8988T (cell line): ENCODE measurements around the gene FLRT2.

Source experiments
- DNase-seq: peaks from one replicate; pipeline ENCODE4 v3.0.0; 2011

Gene FLRT2

DNA sequence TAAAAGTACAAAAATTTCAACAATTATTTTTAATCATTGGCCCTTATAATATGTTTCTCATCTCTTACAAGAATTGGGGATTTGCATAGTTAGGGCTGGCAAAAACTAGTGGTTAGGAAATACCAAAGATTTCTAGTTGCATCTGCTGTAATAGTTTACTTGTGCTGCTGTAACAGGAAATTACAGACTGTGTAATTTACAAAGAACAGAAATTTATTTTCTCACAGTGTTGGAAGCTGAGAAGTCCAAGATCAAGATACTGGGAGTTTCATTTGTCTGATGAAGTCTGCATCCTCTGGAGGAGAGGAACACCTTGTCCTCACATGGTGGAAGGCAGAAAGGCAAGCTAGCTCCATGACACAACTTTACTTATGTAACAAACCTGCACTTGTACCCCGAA is 157.0 kb downstream of the FLRT2 start:
- no peak for DNase-seq

DNA sequence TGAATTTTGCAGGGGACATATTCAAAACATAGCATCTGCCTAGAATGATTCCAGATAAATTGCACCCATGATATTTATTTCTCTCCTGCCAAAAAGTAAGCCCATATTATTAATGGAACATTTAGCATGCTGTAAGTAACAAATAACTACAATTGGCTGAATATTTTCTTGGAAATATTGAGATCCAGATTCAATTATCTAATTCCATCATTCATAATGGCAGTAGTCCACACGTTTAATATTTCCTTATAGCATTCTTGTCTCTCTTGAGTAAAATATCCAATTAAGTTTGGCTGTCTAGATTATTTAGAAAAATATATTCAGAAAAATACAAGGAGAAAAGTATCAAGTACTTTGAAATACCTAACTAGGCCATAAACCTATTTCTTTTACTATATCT is 157.5 kb downstream of the FLRT2 start:
- DNase-seq, result no peak

DNA sequence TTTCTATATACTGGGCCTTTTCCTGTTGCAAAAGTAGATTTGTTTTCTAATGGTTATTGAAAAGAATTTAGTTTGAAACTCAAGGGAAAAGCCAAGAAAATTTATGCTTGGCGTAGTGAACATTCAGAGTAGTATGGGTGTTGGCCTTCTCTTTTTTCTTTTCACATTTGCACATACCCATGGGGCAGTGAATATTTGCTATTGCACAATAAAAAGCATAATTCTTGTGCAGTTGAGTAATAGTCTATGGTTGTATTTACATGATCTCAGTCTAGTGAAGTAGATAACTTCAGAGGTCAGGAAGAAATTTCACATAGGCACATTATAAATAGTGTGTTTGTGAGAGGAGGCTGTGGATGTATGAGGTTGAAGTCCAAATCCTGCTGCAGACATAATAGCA is 158.1 kb downstream of the FLRT2 start:
- DNase-seq, result no peak

DNA sequence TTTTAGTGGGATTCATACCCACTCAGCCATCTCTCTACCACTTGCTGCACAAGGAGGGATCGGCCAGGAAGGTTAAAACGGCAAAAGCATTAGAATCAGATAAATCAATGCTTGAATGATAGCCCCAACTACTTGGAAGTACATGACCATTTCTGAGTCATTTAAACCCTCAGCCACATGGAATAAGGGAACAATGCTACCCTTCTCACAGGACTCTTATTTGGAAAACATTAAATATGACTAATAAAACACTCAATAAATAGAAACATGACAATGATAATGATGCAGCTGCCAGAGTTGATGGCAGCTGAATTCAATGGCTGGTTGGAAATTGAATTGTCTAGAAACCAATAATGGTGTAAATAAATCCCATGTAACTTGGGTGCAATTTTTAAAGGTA is 165.4 kb downstream of the FLRT2 start:
- DNase-seq, result no peak

DNA sequence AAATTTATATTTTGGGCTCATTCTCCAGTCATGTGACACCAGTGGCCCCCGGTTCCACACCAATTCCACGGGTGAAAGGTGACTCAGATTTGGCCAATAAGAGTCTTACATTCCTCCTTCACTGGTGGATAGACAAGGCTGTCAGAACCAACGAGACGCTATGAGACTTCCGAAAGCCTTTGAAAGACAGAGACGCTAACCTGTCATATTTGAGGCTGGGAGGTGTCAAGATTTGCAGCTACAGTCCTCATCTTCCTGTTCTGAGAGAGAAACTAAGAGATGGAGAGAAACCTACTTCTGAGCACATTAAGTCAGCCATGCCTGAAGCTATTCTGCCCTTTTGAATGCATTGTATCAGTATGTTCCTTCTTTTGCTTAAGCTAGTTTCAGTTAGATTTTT is 171.2 kb downstream of the FLRT2 start:
- no peak for DNase-seq

DNA sequence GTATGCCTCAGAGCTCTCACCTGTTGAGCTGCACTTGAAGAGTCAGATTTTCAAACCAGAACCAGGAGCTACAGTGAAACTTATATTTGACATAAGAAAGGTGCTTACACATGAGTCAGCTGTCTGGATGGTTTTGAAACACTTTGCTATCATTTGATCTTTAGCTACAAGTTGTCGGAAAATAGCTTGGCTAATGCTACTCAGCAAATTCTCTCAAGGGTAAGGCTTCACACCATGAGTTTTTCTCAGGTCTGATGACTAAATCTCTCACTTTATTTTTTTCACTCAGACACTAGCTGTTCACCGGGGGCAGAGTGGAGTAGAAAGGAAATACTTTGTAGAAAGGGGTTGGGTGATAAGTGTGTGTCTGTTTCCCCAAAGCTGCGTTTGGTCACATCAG is 171.8 kb downstream of the FLRT2 start:
- no peak for DNase-seq

DNA sequence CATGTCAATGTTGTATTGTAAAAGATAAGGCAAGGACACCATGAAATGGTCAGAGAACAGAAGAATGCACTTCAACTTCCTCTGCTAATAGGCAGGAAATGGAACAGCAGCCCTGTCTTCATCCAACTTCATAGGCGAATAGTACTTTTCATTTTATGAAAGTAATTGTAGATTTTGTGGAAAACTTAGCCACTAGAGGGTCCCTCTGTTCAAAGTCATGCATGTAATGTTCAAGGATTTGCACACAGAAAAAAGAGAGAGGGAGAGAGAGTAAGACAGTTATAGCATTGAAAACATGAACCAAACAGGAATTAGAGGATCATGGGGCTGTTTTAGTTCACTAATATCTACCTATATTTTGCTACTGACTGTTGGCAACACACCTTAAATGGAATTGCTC is 172.2 kb downstream of the FLRT2 start:
- no peak for DNase-seq

DNA sequence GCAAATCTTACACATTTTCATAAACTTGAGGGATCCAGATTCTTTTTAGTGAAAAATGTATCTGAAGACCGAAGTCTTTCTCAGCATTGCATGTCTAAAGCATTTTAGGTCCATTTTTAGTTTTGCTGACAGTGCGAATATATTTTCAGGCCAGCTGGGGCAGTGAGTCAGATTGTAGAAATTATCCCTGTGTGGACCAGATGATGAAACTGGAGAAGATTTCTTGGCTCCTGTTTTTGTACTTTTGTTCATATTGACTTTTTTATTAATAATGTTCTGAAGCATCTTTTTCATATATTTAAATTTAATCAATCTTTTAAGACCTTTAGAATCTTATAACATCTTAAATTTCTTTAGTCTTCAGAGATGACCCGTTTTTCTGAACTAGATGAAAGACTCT is 173.1 kb downstream of the FLRT2 start:
- DNase-seq, result no peak
